HEK293T (cell line): Measurements from ENCODE around the gene MAPK12.

Experiments used
- CTCF ChIA-PET: fragments of 350-600 bp; formaldehyde crosslinking; extraction: SDS; loops from one replicate; lab custom pipeline; 2021; ENCODE audit warnings: antibody characterized with exemption, inconsistent platforms; lab: Yijun Ruan, JAX
- POLR2A ChIA-PET: fragments of 350-600 bp; formaldehyde crosslinking; extraction: SDS; loops from one replicate; lab custom pipeline; 2020; ENCODE audit warnings: antibody characterized with exemption, inconsistent platforms; lab: Yijun Ruan, JAX
- DNase-seq: peaks from one replicate; pipeline ENCODE4 v3.0.0; 2012; ENCODE audit warnings: mixed read lengths; ENCODE audit errors: extremely low spot score
- ARNT ChIP-seq: fragments of 450-650 bp; IDR thresholded peaks from 2 replicates; pipeline ENCODE4 v1.6.1; 2017; ENCODE audit warnings: mild to moderate bottlenecking
- ELF4 ChIP-seq: fragments of 450-650 bp; IDR thresholded peaks from 2 replicates; pipeline ENCODE4 v1.6.1; 2017; ENCODE audit warnings: antibody characterized with exemption
- FOXA1 ChIP-seq: fragments of 450-650 bp; IDR thresholded peaks from 2 replicates; pipeline ENCODE4 v1.6.1; 2016; ENCODE audit warnings: mild to moderate bottlenecking
- FOXK2 ChIP-seq: fragments of 450-650 bp; IDR thresholded peaks from 2 replicates; pipeline ENCODE4 v1.6.1; 2016; ENCODE audit warnings: mild to moderate bottlenecking
- FOXM1 ChIP-seq: fragments of 450-650 bp; IDR thresholded peaks from 2 replicates; pipeline ENCODE4 v1.6.1; 2017; ENCODE audit warnings: mild to moderate bottlenecking, borderline replicate concordance
- HDGF ChIP-seq: fragments of 450-650 bp; IDR thresholded peaks from 2 replicates; pipeline ENCODE4 v1.6.1; 2017; ENCODE audit warnings: antibody characterized with exemption, borderline replicate concordance
- L3MBTL2 ChIP-seq: fragments of 450-650 bp; conservative IDR thresholded peaks from 2 replicates; pipeline ENCODE4 v1.6.1; 2016; ENCODE audit warnings: mild to moderate bottlenecking
- LEF1 ChIP-seq: fragments of 450-650 bp; IDR thresholded peaks from 2 replicates; pipeline ENCODE4 v1.6.1; 2017; ENCODE audit warnings: mild to moderate bottlenecking, borderline replicate concordance
- NFRKB ChIP-seq: fragments of 450-650 bp; IDR thresholded peaks from 2 replicates; pipeline ENCODE4 v1.6.1; 2016; ENCODE audit warnings: mild to moderate bottlenecking, moderate library complexity
- SP1 ChIP-seq: fragments of 450-650 bp; IDR thresholded peaks from 2 replicates; pipeline ENCODE4 v1.6.1; 2017
- TARDBP ChIP-seq: fragments of 450-650 bp; IDR thresholded peaks from 2 replicates; pipeline ENCODE4 v1.6.1; 2016
- ZNF384 ChIP-seq: fragments of 450-650 bp; IDR thresholded peaks from 2 replicates; pipeline ENCODE4 v1.6.1; 2016
- TF ChIP-seq, protein P1 (sequence below): fragments of 450-650 bp; IDR thresholded peaks from 2 replicates; pipeline ENCODE4 v1.6.1; 2016

The MAPK12 gene

DNA sequence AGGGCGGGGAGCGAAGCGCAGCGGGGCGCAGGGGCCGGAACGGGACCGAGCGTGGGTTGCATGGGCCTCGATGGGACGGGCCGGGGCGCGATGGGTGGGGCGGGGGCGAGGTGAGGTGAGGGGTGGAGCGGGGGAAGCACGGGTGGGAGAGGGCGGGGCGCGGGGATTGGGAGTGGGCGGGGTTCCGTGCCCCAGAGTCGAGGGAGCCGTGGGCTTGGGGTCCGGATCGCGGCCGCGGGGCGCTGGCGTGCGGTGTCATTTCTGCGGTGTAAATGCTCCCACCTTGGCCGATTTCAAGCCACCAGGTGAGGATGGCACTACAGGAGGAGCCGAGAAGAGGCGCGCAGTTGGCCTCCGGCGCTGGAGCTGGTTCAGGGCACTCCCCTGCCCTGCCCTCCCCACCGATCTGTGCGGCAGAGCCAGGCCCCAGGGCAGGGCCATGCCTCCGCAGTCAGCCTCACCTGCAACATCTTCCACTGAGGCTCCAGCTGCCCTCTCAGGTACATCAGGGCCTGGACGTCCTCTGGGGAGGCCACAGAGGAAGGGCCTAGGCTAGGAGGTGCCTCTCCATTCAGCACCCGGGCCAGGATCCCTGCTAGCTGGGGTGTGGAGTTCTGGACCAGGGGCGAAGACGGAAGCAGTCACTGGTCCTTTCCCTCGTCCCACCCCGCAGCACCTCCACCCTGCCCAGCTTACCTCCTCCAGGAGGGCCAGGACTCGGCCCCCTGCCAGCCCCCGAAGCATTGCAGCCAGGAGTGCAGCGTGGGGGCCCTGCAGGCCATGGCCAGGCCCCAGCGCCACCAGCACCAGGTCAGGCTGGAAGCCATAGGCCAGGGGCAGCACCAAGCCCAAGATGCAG lies 16.0 kb downstream of the MAPK12 start:
- TF ChIP-seq ELF4 (no peak), NFRKB (no peak), TARDBP (0 out of 2 replicates have a peak, but pooled peaks have one; percentile 0)
- ChIA-PET CTCF (no interaction called here), POLR2A (interaction anchor here (1.0 to 1.2 kb wide), 3 partner anchors 14 to 83 kb away, joined by 3 read pairs; no protein-coding TSS in a partner anchor)
- DNase-seq: no peak

DNA sequence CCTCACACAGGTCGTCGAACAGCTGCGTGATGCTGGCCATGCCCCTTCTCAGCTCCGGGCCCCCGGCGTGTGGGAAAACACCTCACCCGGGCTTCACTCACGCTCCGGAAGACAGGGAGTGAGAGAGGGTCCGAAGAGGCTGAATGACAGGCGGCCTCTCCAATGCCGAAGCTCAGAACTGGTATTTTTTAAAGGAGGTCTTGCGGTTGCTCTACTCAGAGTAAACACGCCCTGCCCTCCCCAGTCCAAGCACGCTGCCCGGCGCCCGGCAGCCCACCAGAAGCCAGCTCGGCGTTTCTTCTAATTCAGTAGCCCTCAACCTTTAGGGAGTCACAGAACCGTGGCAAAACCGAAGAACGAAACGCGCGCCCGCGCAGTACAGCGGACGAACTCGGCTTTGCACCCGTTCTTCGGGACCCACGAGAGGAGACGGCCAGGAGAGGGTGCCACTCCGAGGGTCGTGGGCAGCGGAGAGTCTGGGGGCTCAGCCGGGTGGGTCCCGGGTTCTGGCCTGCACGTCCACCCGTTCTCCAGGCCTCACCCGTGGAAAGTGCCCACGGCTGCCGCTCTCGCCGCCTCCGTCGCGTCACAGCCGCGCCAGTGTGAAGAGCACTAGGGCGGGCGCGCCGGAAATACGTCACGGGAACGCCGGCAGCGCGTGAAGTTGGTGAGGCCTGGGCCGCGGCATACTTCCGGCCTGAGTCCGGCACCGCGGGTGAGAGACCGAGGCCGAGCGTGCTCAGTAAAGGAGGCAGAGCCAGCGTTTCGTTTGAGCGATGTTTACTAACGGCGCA lies 16.9 kb downstream of the MAPK12 start, which contains the start of gene TUBGCP6:
TUBGCP6 (minus strand) TSS at position 604 of the 794 bp plus-strand sequence; CDS start at position 40, 564 bp downstream.
- DNase-seq: peak; percentile 90
- ChIA-PET POLR2A (interaction anchor here (0.9 to 1.4 kb wide), 6 partner anchors 13 to 281 kb away, joined by 3 to 9 read pairs (median 6); partner anchors contain the start of genes MAPK12 and SCO2), CTCF (interaction anchor here (0.7 kb wide), 1 partner anchor 281 kb away, joined by 4 read pairs; the partner anchor contains the start of gene SCO2)
- TF ChIP-seq NFRKB (no peak), L3MBTL2 (peak; percentile 72), TARDBP (peak; percentile 78), ELF4 (peak; percentile 53)
- TF ChIP-seq, protein P1, sequence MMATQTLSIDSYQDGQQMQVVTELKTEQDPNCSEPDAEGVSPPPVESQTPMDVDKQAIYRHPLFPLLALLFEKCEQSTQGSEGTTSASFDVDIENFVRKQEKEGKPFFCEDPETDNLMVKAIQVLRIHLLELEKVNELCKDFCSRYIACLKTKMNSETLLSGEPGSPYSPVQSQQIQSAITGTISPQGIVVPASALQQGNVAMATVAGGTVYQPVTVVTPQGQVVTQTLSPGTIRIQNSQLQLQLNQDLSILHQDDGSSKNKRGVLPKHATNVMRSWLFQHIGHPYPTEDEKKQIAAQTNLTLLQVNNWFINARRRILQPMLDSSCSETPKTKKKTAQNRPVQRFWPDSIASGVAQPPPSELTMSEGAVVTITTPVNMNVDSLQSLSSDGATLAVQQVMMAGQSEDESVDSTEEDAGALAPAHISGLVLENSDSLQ: peak; percentile 97

DNA sequence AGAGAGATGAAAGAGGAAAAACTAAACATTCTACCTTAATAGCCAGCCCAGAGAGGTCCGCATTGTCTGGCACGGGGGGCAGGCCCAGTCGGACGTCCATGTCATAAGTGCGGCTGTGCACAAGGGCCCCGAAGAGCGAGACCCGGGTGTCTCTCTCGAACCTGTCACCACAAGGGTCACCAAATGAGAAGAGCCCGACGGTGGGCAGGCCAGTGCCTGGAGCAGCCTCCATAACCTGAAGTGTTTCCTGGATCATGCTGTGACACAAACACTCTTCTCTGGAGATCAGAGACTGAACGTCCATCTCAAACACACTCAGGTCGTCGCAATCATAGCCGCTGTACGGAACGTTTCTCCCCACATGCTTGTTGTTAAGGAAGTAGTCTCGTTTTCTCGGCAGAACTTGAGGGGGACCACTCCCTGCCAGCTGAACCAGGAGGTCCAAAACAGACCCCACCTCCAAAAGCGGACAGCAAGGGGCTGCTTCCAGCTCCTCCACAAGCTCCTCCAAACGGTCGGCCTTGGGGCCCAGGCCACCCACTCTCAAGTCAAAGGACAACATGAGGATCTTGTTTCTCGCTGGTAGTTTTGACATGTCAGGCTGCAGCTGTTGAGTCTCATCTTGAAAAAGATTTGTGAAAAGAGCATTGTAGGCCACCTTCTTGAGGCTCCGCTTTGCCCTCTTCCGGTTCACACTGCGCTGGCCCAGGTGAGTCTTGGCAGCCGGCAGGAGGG lies 17.6 kb downstream of the MAPK12 start:
- DNase-seq: no peak
- POLR2A ChIA-PET: interaction anchor here (0.9 to 1.4 kb wide), 6 partner anchors 13 to 282 kb away, joined by 3 to 9 read pairs (median 6); partner anchors contain the start of genes MAPK12 and SCO2

DNA sequence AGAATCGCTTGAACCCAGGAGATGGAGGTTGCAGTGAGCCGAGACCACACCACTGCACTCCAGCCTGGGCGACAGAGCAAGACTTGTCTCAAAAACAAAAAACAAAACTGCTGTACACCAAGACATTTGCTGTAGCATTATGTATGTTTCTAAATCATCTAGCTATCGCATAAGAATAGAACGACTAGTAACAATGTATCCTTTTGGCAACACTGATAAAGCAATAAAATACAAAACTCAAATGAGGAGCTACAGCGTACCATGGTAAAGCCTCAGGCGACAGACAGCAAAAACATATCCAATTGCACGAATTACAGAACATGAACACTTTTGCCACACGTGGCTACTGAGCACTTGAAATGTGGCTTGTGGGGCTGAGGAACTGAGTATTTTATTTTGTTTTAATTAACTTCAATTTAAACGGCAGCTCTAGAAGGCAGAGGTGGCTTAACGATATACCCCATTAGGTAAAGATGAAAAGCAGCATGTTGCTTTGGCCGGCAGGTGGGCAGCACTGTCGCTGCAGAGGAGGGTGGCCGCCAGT lies 19.0 kb downstream of the MAPK12 start:
- TF ChIP-seq, protein P1: 0 out of 2 replicates have a peak, but pooled peaks have one; percentile 29
- TF ChIP-seq FOXM1: no peak
- TF ChIP-seq ZNF384: no peak
- TF ChIP-seq SP1: no peak
- no peak for TF ChIP-seq FOXK2
- TF ChIP-seq ELF4: no peak
- peak; percentile 32; the same call in 1 of the 2 replicates for TF ChIP-seq L3MBTL2
- no peak for TF ChIP-seq NFRKB
- no peak for TF ChIP-seq FOXA1
- TF ChIP-seq HDGF: no peak
- POLR2A ChIA-PET: interaction anchor here (0.6 to 0.7 kb wide), 2 partner anchors 9 to 19 kb away, joined by 3 to 4 read pairs; partner anchors contain the start of gene MAPK12
- CTCF ChIA-PET: interaction anchor here (0.6 to 1.4 kb wide), 6 partner anchors 10 to 255 kb away, joined by 3 to 9 read pairs (median 4); no protein-coding TSS in a partner anchor
- DNase-seq: no peak

More for the DNA sequence above, 17.6 kb downstream of the MAPK12 start:
- CTCF ChIA-PET: interaction anchor here (0.7 kb wide), 1 partner anchor 281 kb away, joined by 4 read pairs; the partner anchor contains the start of gene SCO2
- no peak for TF ChIP-seq ARNT
- no peak for TF ChIP-seq FOXK2
- no peak for TF ChIP-seq LEF1
- TF ChIP-seq ELF4: no peak
- no peak for TF ChIP-seq SP1
- TF ChIP-seq ZNF384: no peak

DNA sequence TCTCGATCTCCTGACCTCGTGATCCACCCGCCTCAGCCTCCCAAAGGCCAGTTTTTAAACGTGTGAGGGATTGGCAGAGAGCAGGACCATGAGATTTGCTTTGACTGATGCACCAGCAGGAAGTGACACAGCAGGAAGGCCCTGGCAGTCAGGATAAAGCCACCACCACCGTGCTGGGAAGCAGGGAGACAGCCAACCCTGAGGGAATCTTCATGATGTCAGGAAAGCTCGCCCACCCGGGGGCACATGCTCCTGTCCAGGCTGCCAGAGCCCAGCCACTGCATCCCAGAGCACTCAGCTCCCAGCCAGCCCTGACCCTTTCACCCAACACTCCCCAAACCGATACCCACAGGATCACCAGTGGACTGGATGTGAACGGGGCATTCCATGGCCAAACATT lies 22.7 kb downstream of the MAPK12 start:
- ChIA-PET POLR2A (no interaction called here), CTCF (no interaction called here)
- no peak for DNase-seq
- TF ChIP-seq FOXM1: no peak
- TF ChIP-seq, protein P1: no peak
- TF ChIP-seq SP1: no peak
- TF ChIP-seq ZNF384: no peak
